ENCODE results near the gene ADCY2. TPM values are rescaled to one million over a fixed set of nuclear protein-coding genes. Genes with fewer than 3 reads are reported as not detected.
A peak's percentile ranks its signal among the peaks of the same experiment; 100 is the strongest.

The ADCY2 gene
- total and polyA plus RNA-seq, 9 of the 15 experiments (the other 6 are each of a cell fraction or from before 2014, with no cell fraction given) = 0.01 to 0.15 (median 0.03) TPM; not detected in 5

GRCh38 chr5:7789567-7789966, 393.6 kb downstream of the ADCY2 start:
- peak in 1 of 4 experiments; percentile 4 for DNase-seq (ENCODE audit: extremely low read depth in 1 of 4, low spot score in 3 of 4)
- FAIRE-seq = no peak
- no peaks in the 10 kb centered on the region for H3K9me3 ChIP-seq (replicated peaks; ENCODE audit: control insufficient read depth, insufficient read depth, low read depth, low read length)
- H3K4me3 ChIP-seq = no peak overlapping the region
- H3K4me2 ChIP-seq (ENCODE audit: insufficient read depth, low read length) = no peak overlapping the region
- WGBS (ENCODE audit: insufficient coverage, low coverage, missing lambda C conversion rate) = 0% methylated on average over 7 of the region's 7 CpGs
- H3K4me1 ChIP-seq (replicated peaks in 1 of 2; ENCODE audit: control insufficient read depth in 2 of 2, insufficient read depth in 2 of 2, low read length in 2 of 2) = no peaks in the 10 kb centered on the region
- no peak overlapping the region for H3K9ac ChIP-seq (ENCODE audit: insufficient read depth in 1 of 2, low read depth in 2 of 2, low read length in 2 of 2)
- in situ Hi-C loops (cut with MboI) (no loop called here), intact Hi-C loops (cut with micrococcal nuclease) (no loop called here)
- no peak overlapping the region for H2AFZ ChIP-seq (ENCODE audit: low read depth, low read length)
- no TSS peak for BruUV-seq (replicated peaks)
- ATAC-seq = no peak
- peaks cover 8 to 30% of the 10 kb centered on the region in 2 experiments; a peak in 3 of 5 replicates for H3K27me3 ChIP-seq (ENCODE audit: control insufficient read depth in 2 of 2, insufficient read depth in 2 of 2, low read length in 2 of 2)
- POLR2A ChIA-PET = no interaction called here
- H3K9me1 ChIP-seq (ENCODE audit: control insufficient read depth, insufficient read depth, low read length) = no peaks in the 10 kb centered on the region
- H3K27ac ChIP-seq (ENCODE audit: extremely low read depth, low read depth, low read length) = no peak overlapping the region
- H3K36me3 ChIP-seq (ENCODE audit: control insufficient read depth, insufficient read depth, low read length) = no peaks in the 10 kb centered on the region
- no peaks in the 10 kb centered on the region for H3K79me2 ChIP-seq (ENCODE audit: control insufficient read depth, insufficient read depth, low read length)
- no peaks in the 10 kb centered on the region for H4K20me1 ChIP-seq (replicated peaks; ENCODE audit: control insufficient read depth, insufficient read depth, low read length)
- CTCF ChIA-PET (ENCODE audit: low intra/inter-chr PET ratio) = no interaction called here
- TF ChIP-seq ZNF511 (CRISPR knock-in tag; IDR thresholded peaks at IDR 0.05) (no peak), L3MBTL2 (IDR thresholded peaks at IDR 0.05) (peak; percentile 35; the same call in 1 of the 2 replicates), ZNF124 (CRISPR knock-in tag; IDR thresholded peaks at IDR 0.05) (no peak), YY1 (IDR thresholded peaks at IDR 0.05; ENCODE audit: borderline replicate concordance in 1 of 3, control insufficient read depth in 1 of 3, extremely low read depth in 1 of 3, insufficient read depth in 3 of 3, insufficient read length in 1 of 3, insufficient replicate concordance in 2 of 3, low read depth in 1 of 3, low read length in 2 of 3) (no peak), CEBPZ (IDR thresholded peaks at IDR 0.05; ENCODE audit: borderline replicate concordance, low read depth, low read length) (no peak), ZNF436 (CRISPR knock-in tag; IDR thresholded peaks at IDR 0.05) (no peak), HMG20B (CRISPR knock-in tag; IDR thresholded peaks at IDR 0.05) (no peak), PHF8 (IDR thresholded peaks at IDR 0.05; ENCODE audit: borderline replicate concordance, low read length) (no peak), E2F6 (IDR thresholded peaks at IDR 0.05; ENCODE audit: borderline replicate concordance in 1 of 2, extremely low read depth in 1 of 2, insufficient read depth in 1 of 2, insufficient read length in 1 of 2, low read depth in 1 of 2, low read length in 1 of 2, poor library complexity in 1 of 2, severe bottlenecking in 1 of 2) (peak; percentile 44 to 86)

Data from K562 (cell line).